ENCODE results near the gene SEMA4D.

Gene SEMA4D

GRCh38 chr9:89515416-89515815 is 17.5 kb upstream of the SEMA4D start:
- Histone ChIP-seq H3K79me1 (ENCODE audit: low read depth, low read length) (no peaks in the 10 kb centered on the region), H3K4me3 (ENCODE audit: low read length in 2 of 2) (no peak overlapping the region), H3K18ac (ENCODE audit: low read length) (no peak overlapping the region), H3K4me2 (ENCODE audit: insufficient read depth, low read length, poor library complexity, severe bottlenecking) (no peak overlapping the region), H3K23ac (ENCODE audit: low read depth, low read length, poor library complexity) (no peak overlapping the region), H4K91ac (ENCODE audit: low read depth, low read length, poor library complexity) (no peak overlapping the region), H3K27ac (replicated peaks; ENCODE audit: low read length) (no peak overlapping the region), H4K8ac (ENCODE audit: low read depth, low read length) (no peak overlapping the region), H2BK5ac (ENCODE audit: low read length) (no peak overlapping the region), H3K14ac (ENCODE audit: low read length) (no peak overlapping the region), H3K9ac (ENCODE audit: low read depth, low read length, poor library complexity) (no peak overlapping the region), H3K36me3 (replicated peaks in 1 of 2; ENCODE audit: control insufficient read depth in 2 of 2, insufficient read depth in 2 of 2, low read length in 2 of 2) (no peaks in the 10 kb centered on the region), H2BK12ac (ENCODE audit: low read length) (no peak overlapping the region), H3K4me1 (ENCODE audit: control insufficient read depth in 2 of 2, insufficient read depth in 1 of 2, low read depth in 1 of 2, low read length in 2 of 2) (no peaks in the 10 kb centered on the region), H2AK5ac (ENCODE audit: low read depth, low read length) (no peak overlapping the region), H3K4ac (ENCODE audit: low read length) (no peak overlapping the region), H2BK15ac (ENCODE audit: low read length) (no peak overlapping the region), H3K9me3 (replicated peaks in 1 of 2; ENCODE audit: control insufficient read depth in 2 of 2, insufficient read depth in 1 of 2, low read depth in 1 of 2, low read length in 2 of 2) (no peaks in the 10 kb centered on the region), H2BK120ac (ENCODE audit: low read depth, low read length) (no peak overlapping the region), H2AFZ (ENCODE audit: low read length) (no peak overlapping the region), H3K27me3 (ENCODE audit: control insufficient read depth in 3 of 3, insufficient read depth in 3 of 3, low read depth in 1 of 3, low read length in 3 of 3) (peaks cover 0 to 51% (median 0%) of the 10 kb centered on the region in 3 experiments)
- no peak for DNase-seq (ENCODE audit: low spot score)
- WGBS, 2 donors (ENCODE audit: extremely low coverage in 2 of 2, insufficient read length in 2 of 2, insufficient replicate concordance in 1 of 2) = no CpG with 5 or more reads among the region's 6 CpGs

GRCh38 chr9:89514956-89515355 is 17.0 kb upstream of the SEMA4D start:
- no peak overlapping the region for H3K4me3 ChIP-seq (ENCODE audit: low read length in 2 of 2)
- WGBS, 2 donors (ENCODE audit: extremely low coverage in 2 of 2, insufficient read length in 2 of 2, insufficient replicate concordance in 1 of 2) = no CpG with 5 or more reads among the region's 6 CpGs
- no peak overlapping the region for H3K14ac ChIP-seq (ENCODE audit: low read length)
- H3K9me3 ChIP-seq (replicated peaks in 1 of 2; ENCODE audit: control insufficient read depth in 2 of 2, insufficient read depth in 1 of 2, low read depth in 1 of 2, low read length in 2 of 2) = no peaks in the 10 kb centered on the region
- no peak overlapping the region for H3K9ac ChIP-seq (ENCODE audit: low read depth, low read length, poor library complexity)
- H3K27me3 ChIP-seq (ENCODE audit: control insufficient read depth in 3 of 3, insufficient read depth in 3 of 3, low read depth in 1 of 3, low read length in 3 of 3) = peaks cover 0 to 51% (median 0%) of the 10 kb centered on the region in 3 experiments
- no peaks in the 10 kb centered on the region for H3K36me3 ChIP-seq (replicated peaks in 1 of 2; ENCODE audit: control insufficient read depth in 2 of 2, insufficient read depth in 2 of 2, low read length in 2 of 2)
- H2BK5ac ChIP-seq (ENCODE audit: low read length) = no peak overlapping the region
- no peak overlapping the region for H4K8ac ChIP-seq (ENCODE audit: low read depth, low read length)
- no peak overlapping the region for H2AFZ ChIP-seq (ENCODE audit: low read length)
- no peak overlapping the region for H3K4ac ChIP-seq (ENCODE audit: low read length)
- H3K4me2 ChIP-seq (ENCODE audit: insufficient read depth, low read length, poor library complexity, severe bottlenecking) = no peak overlapping the region
- no peak overlapping the region for H3K27ac ChIP-seq (replicated peaks; ENCODE audit: low read length)
- H2BK12ac ChIP-seq (ENCODE audit: low read length) = no peak overlapping the region
- H3K79me1 ChIP-seq (ENCODE audit: low read depth, low read length) = no peaks in the 10 kb centered on the region
- no peak overlapping the region for H2BK120ac ChIP-seq (ENCODE audit: low read depth, low read length)
- H2AK5ac ChIP-seq (ENCODE audit: low read depth, low read length) = no peak overlapping the region
- no peak overlapping the region for H3K23ac ChIP-seq (ENCODE audit: low read depth, low read length, poor library complexity)
- DNase-seq (ENCODE audit: low spot score) = no peak
- H3K18ac ChIP-seq (ENCODE audit: low read length) = no peak overlapping the region
- no peaks in the 10 kb centered on the region for H3K4me1 ChIP-seq (ENCODE audit: control insufficient read depth in 2 of 2, insufficient read depth in 1 of 2, low read depth in 1 of 2, low read length in 2 of 2)
- H4K91ac ChIP-seq (ENCODE audit: low read depth, low read length, poor library complexity) = no peak overlapping the region
- no peak overlapping the region for H2BK15ac ChIP-seq (ENCODE audit: low read length)

GRCh38 chr9:89514337-89514736 is 16.4 kb upstream of the SEMA4D start:
- no peak overlapping the region for H2BK120ac ChIP-seq (ENCODE audit: low read depth, low read length)
- no peak overlapping the region for H3K4me2 ChIP-seq (ENCODE audit: insufficient read depth, low read length, poor library complexity, severe bottlenecking)
- no peak overlapping the region for H4K8ac ChIP-seq (ENCODE audit: low read depth, low read length)
- H2BK12ac ChIP-seq (ENCODE audit: low read length) = no peak overlapping the region
- H3K27ac ChIP-seq (replicated peaks; ENCODE audit: low read length) = no peak overlapping the region
- no peak overlapping the region for H3K23ac ChIP-seq (ENCODE audit: low read depth, low read length, poor library complexity)
- no peaks in the 10 kb centered on the region for H3K9me3 ChIP-seq (replicated peaks in 1 of 2; ENCODE audit: control insufficient read depth in 2 of 2, insufficient read depth in 1 of 2, low read depth in 1 of 2, low read length in 2 of 2)
- no peaks in the 10 kb centered on the region for H3K4me1 ChIP-seq (ENCODE audit: control insufficient read depth in 2 of 2, insufficient read depth in 1 of 2, low read depth in 1 of 2, low read length in 2 of 2)
- no peak overlapping the region for H3K18ac ChIP-seq (ENCODE audit: low read length)
- DNase-seq (ENCODE audit: low spot score) = no peak
- peaks cover 0 to 49% (median 0%) of the 10 kb centered on the region in 3 experiments for H3K27me3 ChIP-seq (ENCODE audit: control insufficient read depth in 3 of 3, insufficient read depth in 3 of 3, low read depth in 1 of 3, low read length in 3 of 3)
- H3K9ac ChIP-seq (ENCODE audit: low read depth, low read length, poor library complexity) = no peak overlapping the region
- H2BK15ac ChIP-seq (ENCODE audit: low read length) = no peak overlapping the region
- no peaks in the 10 kb centered on the region for H3K79me1 ChIP-seq (ENCODE audit: low read depth, low read length)
- H3K4me3 ChIP-seq (ENCODE audit: low read length in 2 of 2) = no peak overlapping the region
- H3K36me3 ChIP-seq (replicated peaks in 1 of 2; ENCODE audit: control insufficient read depth in 2 of 2, insufficient read depth in 2 of 2, low read length in 2 of 2) = no peaks in the 10 kb centered on the region
- no peak overlapping the region for H2AK5ac ChIP-seq (ENCODE audit: low read depth, low read length)
- no peak overlapping the region for H4K91ac ChIP-seq (ENCODE audit: low read depth, low read length, poor library complexity)
- H3K14ac ChIP-seq (ENCODE audit: low read length) = no peak overlapping the region
- H2BK5ac ChIP-seq (ENCODE audit: low read length) = no peak overlapping the region
- H2AFZ ChIP-seq (ENCODE audit: low read length) = no peak overlapping the region
- no peak overlapping the region for H3K4ac ChIP-seq (ENCODE audit: low read length)
- WGBS, 2 donors (ENCODE audit: extremely low coverage in 2 of 2, insufficient read length in 2 of 2, insufficient replicate concordance in 1 of 2) = no CpG with 5 or more reads among the region's 5 CpGs

GRCh38 chr9:89513837-89514236 is 15.9 kb upstream of the SEMA4D start:
- H3K4me2 ChIP-seq (ENCODE audit: insufficient read depth, low read length, poor library complexity, severe bottlenecking) = no peak overlapping the region
- H3K9me3 ChIP-seq (replicated peaks in 1 of 2; ENCODE audit: control insufficient read depth in 2 of 2, insufficient read depth in 1 of 2, low read depth in 1 of 2, low read length in 2 of 2) = no peaks in the 10 kb centered on the region
- no peak overlapping the region for H3K23ac ChIP-seq (ENCODE audit: low read depth, low read length, poor library complexity)
- no peak overlapping the region for H2AFZ ChIP-seq (ENCODE audit: low read length)
- H2AK5ac ChIP-seq (ENCODE audit: low read depth, low read length) = no peak overlapping the region
- H2BK15ac ChIP-seq (ENCODE audit: low read length) = no peak overlapping the region
- no peak overlapping the region for H2BK12ac ChIP-seq (ENCODE audit: low read length)
- no peak overlapping the region for H3K4ac ChIP-seq (ENCODE audit: low read length)
- no peak overlapping the region for H3K9ac ChIP-seq (ENCODE audit: low read depth, low read length, poor library complexity)
- no peak overlapping the region for H4K8ac ChIP-seq (ENCODE audit: low read depth, low read length)
- no peaks in the 10 kb centered on the region for H3K36me3 ChIP-seq (replicated peaks in 1 of 2; ENCODE audit: control insufficient read depth in 2 of 2, insufficient read depth in 2 of 2, low read length in 2 of 2)
- H4K91ac ChIP-seq (ENCODE audit: low read depth, low read length, poor library complexity) = no peak overlapping the region
- peaks cover 0 to 49% (median 0%) of the 10 kb centered on the region in 3 experiments for H3K27me3 ChIP-seq (ENCODE audit: control insufficient read depth in 3 of 3, insufficient read depth in 3 of 3, low read depth in 1 of 3, low read length in 3 of 3)
- no peaks in the 10 kb centered on the region for H3K4me1 ChIP-seq (ENCODE audit: control insufficient read depth in 2 of 2, insufficient read depth in 1 of 2, low read depth in 1 of 2, low read length in 2 of 2)
- WGBS, 2 donors (ENCODE audit: extremely low coverage in 2 of 2, insufficient read length in 2 of 2, insufficient replicate concordance in 1 of 2) = no CpG with 5 or more reads among the region's 3 CpGs
- H2BK5ac ChIP-seq (ENCODE audit: low read length) = no peak overlapping the region
- H3K27ac ChIP-seq (replicated peaks; ENCODE audit: low read length) = no peak overlapping the region
- DNase-seq (ENCODE audit: low spot score) = no peak
- no peaks in the 10 kb centered on the region for H3K79me1 ChIP-seq (ENCODE audit: low read depth, low read length)
- no peak overlapping the region for H2BK120ac ChIP-seq (ENCODE audit: low read depth, low read length)
- H3K14ac ChIP-seq (ENCODE audit: low read length) = no peak overlapping the region
- no peak overlapping the region for H3K18ac ChIP-seq (ENCODE audit: low read length)
- H3K4me3 ChIP-seq (ENCODE audit: low read length in 2 of 2) = no peak overlapping the region

Measured in neuronal stem cell (in vitro differentiated cells).